Measurements from ENCODE around the gene ZER1.
A peak's percentile ranks its signal among the peaks of the same experiment; 100 is the strongest.
"Not testable (repeated sequence)": the region's sequence is repeated elsewhere in the genome, so short reads cannot be mapped to it uniquely, and the experiment has no call there.

ZER1 gene

DNA sequence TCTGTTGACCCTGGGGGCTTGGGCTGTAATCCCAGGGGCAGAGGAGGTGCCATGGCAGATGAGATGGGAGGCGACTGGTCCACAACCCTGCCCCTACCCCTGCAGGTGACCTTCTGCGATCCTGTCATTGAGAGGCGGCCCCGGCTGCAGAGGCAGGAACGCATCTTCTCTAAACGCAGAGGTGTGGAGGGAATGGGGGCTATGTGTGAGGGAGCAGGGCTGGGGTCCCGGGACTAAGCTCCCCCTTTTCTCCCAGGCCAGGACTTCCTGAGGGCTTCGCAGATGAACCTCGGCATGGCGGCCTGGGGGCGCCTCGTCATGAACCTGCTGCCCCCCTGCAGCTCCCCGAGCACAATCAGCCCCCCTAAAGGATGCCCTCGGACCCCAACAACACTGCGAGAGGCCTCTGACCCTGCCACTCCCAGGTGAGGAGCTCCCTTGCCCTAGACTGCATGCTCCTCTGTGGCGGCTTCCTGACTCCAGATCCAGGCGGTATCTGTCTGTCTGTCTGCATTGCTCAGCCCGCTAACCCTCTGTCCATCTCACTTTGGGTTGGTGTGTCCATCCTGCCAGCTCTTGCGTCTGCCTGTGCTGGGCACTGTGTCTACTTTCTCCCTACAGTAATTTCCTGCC lies 57.7 kb downstream of the ZER1 start:
- no peak for DNase-seq

DNA sequence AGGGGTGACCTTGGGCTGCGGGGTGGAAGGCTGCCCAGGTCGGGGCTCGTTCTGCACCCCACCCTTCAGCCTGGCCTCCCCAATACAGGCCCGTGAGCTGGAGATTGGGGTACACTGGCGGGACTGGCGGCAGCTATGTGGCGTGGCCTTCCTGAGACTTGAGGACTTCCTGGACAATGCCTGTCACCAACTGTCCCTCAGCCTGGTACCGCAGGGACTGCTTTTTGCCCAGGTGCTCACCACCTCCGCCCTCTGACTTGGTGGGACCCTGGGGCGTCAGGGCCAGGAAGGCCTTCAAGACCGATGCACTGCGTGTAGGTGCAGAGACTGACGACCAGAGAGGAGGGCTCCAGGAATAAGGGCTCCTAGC lies 58.3 kb downstream of the ZER1 start:
- no peak for DNase-seq

GRCh38 chr9:128712451-128713410 lies 59.0 kb downstream of the ZER1 start:
- DNase-seq, result no peak

DNA sequence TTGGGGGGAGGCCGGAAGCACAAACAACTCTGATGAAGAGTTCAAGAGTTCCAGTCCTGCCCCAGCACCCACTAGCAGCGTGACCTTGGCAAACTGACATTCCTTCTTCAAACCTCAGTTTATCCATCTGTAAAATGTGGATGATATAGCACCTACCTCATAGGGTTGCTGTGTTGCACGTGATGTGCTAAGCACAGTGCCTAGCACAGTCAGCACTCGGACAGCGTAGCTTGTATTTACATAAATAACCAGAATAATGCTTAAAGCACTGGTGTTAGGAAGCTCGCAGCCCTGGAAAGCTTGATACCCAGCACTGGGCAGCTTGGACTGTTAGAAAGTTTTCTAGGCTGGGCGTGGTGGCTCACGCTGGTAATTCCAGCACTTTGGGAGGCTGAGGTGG lies 64.3 kb downstream of the ZER1 start:
- no peak for DNase-seq

- no peak for DNase-seq
These were observed 64.9 kb downstream of the ZER1 start for GRCh38 chr9:128706671-128707381.

DNA sequence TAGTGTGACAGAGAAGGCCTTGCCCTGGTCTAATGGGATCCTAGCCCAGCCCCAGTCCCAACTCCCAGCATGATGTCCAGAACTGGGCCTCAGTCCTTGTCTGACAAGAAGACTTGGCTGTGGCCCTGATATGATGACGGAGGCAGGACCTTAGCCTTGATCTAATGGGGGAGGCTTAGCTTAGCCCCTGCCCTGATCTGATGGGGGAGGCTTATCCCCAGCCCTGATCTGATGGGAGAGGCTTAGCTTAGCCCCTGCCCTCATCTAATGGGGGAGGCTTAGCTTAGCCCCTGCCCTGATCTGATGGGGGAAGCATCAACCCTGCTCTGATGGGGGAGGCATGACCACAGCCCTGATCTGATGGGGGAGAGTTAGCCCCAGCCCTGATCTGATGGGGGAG lies 65.7 kb downstream of the ZER1 start:
- DNase-seq, result no peak

DNA sequence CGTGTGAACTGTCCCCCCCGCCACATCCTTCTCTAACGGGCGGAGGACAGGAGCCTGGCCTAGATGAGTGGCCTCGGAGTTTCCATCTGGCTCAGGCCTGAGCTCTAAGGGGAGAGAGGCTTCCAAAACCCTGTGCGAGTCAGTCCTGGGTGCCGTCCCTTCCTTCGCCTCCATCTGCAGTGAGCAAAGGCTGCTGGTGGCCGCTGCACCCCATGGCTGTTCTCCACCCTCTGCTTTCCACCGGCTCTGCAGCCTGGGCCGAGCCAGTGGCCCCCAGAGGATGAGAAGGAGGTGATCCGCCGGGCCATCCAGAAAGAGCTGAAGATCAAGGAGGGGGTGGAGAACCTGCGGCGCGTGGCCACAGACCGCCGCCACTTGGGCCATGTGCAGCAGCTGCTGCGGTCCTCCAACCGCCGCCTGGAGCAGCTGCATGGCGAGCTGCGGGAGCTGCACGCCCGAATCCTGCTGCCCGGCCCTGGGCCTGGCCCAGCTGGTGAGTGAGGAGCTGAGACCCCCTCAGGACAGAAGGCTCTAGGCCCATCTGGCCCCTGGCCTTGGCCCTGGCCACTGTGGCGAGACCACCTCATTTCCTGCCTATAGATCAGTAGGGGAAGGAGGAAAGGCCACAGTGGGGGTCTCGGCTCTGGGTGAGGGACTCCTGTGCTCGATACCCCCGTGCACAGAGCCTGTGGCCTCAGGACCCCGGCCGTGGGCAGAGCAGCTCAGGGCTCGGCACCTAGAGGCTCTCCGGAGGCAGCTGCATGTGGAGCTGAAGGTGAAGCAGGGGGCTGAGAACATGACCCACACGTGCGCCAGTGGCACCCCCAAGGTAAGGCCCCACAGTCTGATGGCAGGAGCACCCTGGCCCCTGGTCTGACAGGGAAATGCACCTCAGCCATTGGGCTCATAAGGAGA lies 66.4 kb downstream of the ZER1 start:
- no peak for DNase-seq

DNA sequence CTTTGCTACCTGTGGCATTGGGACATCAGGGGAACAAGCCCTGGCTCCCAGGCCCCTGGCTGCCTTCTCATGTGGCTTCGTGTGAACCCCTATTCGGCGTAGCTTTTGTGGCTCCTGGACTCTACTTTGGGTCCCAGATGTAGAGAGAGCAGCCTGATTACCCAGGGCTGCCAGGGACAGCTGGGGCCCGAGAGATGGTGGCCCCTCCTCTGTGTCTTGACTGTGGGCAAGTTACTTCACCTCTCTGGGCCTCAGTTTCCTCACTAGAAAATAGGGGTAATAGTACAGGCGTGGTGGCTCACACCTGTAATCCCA lies 67.4 kb downstream of the ZER1 start:
- no peak for DNase-seq

- no peak for DNase-seq
These were observed 67.9 kb downstream of the ZER1 start for GRCh38 chr9:128703616-128704355.

DNA sequence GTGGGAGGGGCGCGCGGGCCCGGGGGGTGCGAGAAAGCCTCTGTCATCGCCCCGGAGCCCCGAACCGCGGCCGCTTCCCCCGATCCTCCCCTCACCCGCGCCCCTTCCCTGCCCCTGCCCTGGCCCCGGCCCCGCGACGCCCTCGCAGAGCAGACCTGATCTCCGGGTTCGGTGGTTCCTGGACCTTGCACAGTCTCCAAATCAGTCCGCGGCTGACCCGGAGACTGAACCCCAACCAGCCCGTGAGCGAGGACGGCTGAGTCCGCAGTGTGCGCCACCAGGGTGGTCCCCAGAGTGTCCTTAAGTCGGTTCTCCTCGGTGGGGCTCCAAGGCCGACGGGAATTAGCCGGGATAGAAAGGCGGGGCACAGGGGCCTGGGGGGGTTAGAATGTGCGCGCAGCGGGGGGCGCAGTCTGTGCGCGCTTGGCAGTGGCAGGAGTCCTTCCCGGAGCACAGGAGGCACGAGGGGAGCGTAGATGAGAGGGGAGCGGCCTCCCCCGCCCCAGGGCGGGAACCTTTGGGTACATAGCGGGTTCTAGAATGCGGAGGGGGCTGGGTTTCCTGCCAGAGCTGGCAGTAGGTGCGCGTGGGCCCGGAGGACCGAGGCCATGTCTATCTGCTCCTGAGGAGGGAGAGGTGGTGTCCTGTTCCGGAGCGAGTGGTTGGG lies 68.6 kb downstream of the ZER1 start:
- DNase-seq, result no peak

- peak; percentile 61 for DNase-seq
These were observed 69.2 kb downstream of the ZER1 start, which contains the start of gene PKN3 for GRCh38 chr9:128702445-128702948. PKN3 (plus strand) TSS chr9:128702503; CDS start chr9:128702916, 413 bp downstream.

GRCh38 chr9:128701227-128701854 lies 70.4 kb downstream of the ZER1 start:
- no peak for DNase-seq

- DNase-seq, result not testable (repeated sequence)
These were observed 72.5 kb downstream of the ZER1 start for GRCh38 chr9:128699096-128699795.

DNA sequence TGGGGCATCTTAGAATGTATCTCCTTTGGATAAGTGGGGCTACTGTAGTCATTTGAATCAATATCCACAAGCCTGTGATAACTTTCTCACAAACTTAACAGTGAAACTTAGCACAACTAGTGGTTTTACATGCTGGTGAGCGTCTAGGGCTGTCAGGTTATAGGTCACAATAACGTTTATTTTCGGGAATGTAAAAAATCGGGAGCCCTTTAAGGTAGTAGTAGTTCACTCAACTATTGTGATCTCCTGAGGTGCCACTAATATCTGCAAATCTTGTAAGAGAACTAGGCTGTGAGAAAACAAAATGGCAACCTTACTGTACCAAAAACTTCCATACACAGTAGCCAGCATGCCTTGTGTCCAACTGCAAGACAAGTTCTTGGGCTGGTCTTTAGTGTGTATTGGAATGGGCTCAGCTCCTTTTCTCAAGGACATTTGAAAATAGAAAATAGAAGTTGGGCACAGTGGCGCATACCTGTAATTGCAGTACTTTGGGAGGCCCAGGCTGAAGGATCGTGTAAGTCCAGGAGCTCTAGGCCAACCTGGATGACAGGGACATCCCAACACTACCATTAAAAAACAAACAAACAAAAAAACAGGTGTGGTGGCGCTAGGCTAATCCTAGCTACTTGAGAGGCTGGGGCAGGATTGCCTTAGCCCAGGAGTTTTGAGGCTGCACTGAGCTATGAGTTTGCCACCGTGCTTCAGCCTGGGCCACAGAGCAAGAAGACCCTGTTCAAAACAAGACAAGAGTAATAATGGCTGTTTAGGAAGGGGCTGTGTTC lies 74.6 kb downstream of the ZER1 start:
- DNase-seq, result no peak

GRCh38 chr9:128694344-128694743 lies 77.4 kb downstream of the ZER1 start:
- no peak for DNase-seq

GRCh38 chr9:128693738-128694137 lies 78.0 kb downstream of the ZER1 start:
- not testable (repeated sequence) for DNase-seq

GRCh38 chr9:128690684-128691034 lies 81.1 kb downstream of the ZER1 start:
- no peak for DNase-seq

DNA sequence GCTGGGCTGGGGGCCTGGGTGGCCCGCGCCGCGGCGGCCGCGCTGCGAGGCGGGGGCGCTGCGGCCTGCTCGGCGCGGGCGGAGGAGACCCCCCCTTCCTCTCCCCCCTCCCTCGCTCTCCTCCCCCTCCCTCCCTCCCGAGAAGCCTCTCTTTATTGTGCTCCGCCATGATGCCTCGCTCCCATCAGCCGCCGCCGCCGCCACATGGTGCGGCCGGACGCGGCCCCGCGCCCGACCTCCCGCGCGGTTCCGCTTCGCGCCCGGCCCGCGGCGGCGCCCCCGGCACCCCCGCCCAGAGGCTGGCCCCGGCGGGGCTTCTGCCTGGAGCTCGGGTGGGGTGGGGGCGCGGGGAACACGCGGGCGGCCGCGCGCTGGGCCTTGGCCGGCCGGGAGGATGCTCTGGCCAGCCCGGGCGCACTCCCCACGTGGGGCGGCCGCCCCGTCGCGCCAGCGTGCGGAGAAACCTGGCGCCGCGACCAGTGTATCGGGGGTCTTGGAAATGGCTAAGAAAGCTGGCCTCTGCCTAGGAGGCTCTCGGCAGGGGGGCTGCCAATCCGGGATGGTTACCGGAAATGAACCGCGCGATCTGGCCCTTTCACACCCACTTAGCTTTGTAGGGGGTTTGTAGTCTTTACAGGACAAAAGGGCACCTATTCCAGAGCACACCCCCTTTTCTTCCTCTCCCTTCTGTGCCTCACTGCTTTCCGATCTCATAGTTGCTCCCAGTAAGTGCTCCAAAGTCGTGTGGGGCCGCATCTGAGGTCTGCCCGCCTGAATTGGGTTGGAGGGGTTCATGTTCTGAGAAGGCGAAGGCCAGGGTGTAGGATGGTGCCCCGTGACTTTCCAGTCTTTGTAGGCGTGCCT lies 81.7 kb downstream of the ZER1 start:
- no peak for DNase-seq

Data from DMS153 (cell line).